Mesothelial cell of epicardium (in vitro differentiated cells): ENCODE measurements around the gene HPSE2. TPM values are rescaled to one million over a fixed set of nuclear protein-coding genes. Genes with fewer than 3 reads are reported as not detected.

ENCODE experiments used
- DNase-seq, 2 experiments: peaks; one replicate each; pipeline ENCODE4 v3.0.0; 2021; ENCODE audit warnings: low spot score in 2 of 2; ENCODE audit not compliant: unreplicated experiment in 2 of 2
- H3K27ac Mint-ChIP-seq: 2 replicates; pipeline ENCODE4 v1.8.0; 2021; ENCODE audit warnings: mixed read lengths
- H3K27me3 Mint-ChIP-seq: 2 replicates; pipeline ENCODE4 v1.8.0; 2021; ENCODE audit warnings: low read depth, mixed read lengths
- H3K36me3 Mint-ChIP-seq: 2 replicates; pipeline ENCODE4 v1.8.0; 2021; ENCODE audit warnings: mixed read lengths
- H3K4me1 Mint-ChIP-seq: 2 replicates; pipeline ENCODE4 v1.8.0; 2021; ENCODE audit warnings: mixed read lengths
- H3K4me3 Mint-ChIP-seq: 2 replicates; pipeline ENCODE4 v1.8.0; 2021; ENCODE audit warnings: mild to moderate bottlenecking, moderate library complexity, mixed read lengths
- H3K9me3 Mint-ChIP-seq: 2 replicates; pipeline ENCODE4 v1.8.0; 2021; ENCODE audit warnings: mixed read lengths
- CTCF ChIP-seq: fragments of 200-600 bp; sonication (generic); IDR thresholded peaks from one replicate; pipeline ENCODE4 v1.5.0; 2021; ENCODE audit warnings: antibody characterized with exemption; ENCODE audit not compliant: unreplicated experiment
- total RNA-seq: library from RNA; stranded (reverse); gene quantifications from 3 replicates; pipeline ENCODE4 v1.2.1, GENCODE V29; 2021

Gene HPSE2
- total RNA-seq, 1 donor from 2014 or later, result 2.3 TPM

GRCh38 chr10:98795467-98795866 is 440.2 kb downstream of the HPSE2 start:
- Mint-ChIP-seq H3K27me3 (peaks cover 2% of the 10 kb centered on the region), H3K4me1 (peaks cover 1% of the 10 kb centered on the region)

GRCh38 chr10:98790817-98791216 is 444.8 kb downstream of the HPSE2 start:
- no peaks in the 10 kb centered on the region for H3K36me3 Mint-ChIP-seq
- H3K9me3 Mint-ChIP-seq, result no peaks in the 10 kb centered on the region
- H3K4me3 Mint-ChIP-seq, result no peak overlapping the region
- peak; percentile 20 for TF ChIP-seq CTCF
- DNase-seq, result no peak
- no peak overlapping the region for H3K27ac Mint-ChIP-seq
- H3K27me3 Mint-ChIP-seq, result peaks cover 2% of the 10 kb centered on the region
- H3K4me1 Mint-ChIP-seq, result peaks cover 1% of the 10 kb centered on the region

More at GRCh38 chr10:98795467-98795866, 440.2 kb downstream of the HPSE2 start:
- Mint-ChIP-seq H3K36me3 (no peaks in the 10 kb centered on the region), H3K4me3 (no peak overlapping the region), H3K27ac (no peak overlapping the region), H3K9me3 (peaks cover 11% of the 10 kb centered on the region)
- DNase-seq, result no peak
- no peak for TF ChIP-seq CTCF

GRCh38 chr10:98778277-98778759 is 457.3 kb downstream of the HPSE2 start:
- H3K27me3 Mint-ChIP-seq, result peaks cover 8% of the 10 kb centered on the region
- H3K9me3 Mint-ChIP-seq, result no peaks in the 10 kb centered on the region
- no peaks in the 10 kb centered on the region for H3K36me3 Mint-ChIP-seq
- no peaks in the 10 kb centered on the region for H3K4me1 Mint-ChIP-seq
- H3K4me3 Mint-ChIP-seq, result no peak overlapping the region
- no peak for TF ChIP-seq CTCF
- DNase-seq, result no peak
- no peak overlapping the region for H3K27ac Mint-ChIP-seq

GRCh38 chr10:98758463-98758862 is 477.2 kb downstream of the HPSE2 start:
- H3K27ac Mint-ChIP-seq, result no peak overlapping the region
- TF ChIP-seq CTCF, result no peak

GRCh38 chr10:98748298-98748697 is 487.4 kb downstream of the HPSE2 start:
- no peaks in the 10 kb centered on the region for H3K4me1 Mint-ChIP-seq
- peaks cover 9% of the 10 kb centered on the region for H3K9me3 Mint-ChIP-seq
- H3K36me3 Mint-ChIP-seq, result no peaks in the 10 kb centered on the region
- TF ChIP-seq CTCF, result no peak
- no peaks in the 10 kb centered on the region for H3K27me3 Mint-ChIP-seq
- DNase-seq, result no peak
- H3K4me3 Mint-ChIP-seq, result no peak overlapping the region
- H3K27ac Mint-ChIP-seq, result no peak overlapping the region

More at GRCh38 chr10:98758463-98758862, 477.2 kb downstream of the HPSE2 start:
- no peak overlapping the region for H3K4me3 Mint-ChIP-seq
- H3K9me3 Mint-ChIP-seq, result peaks cover 7% of the 10 kb centered on the region
- no peak for DNase-seq
- peaks cover 29% of the 10 kb centered on the region for H3K27me3 Mint-ChIP-seq
- H3K4me1 Mint-ChIP-seq, result no peaks in the 10 kb centered on the region
- no peaks in the 10 kb centered on the region for H3K36me3 Mint-ChIP-seq

- no peak for TF ChIP-seq CTCF
- H3K4me1 Mint-ChIP-seq, result no peaks in the 10 kb centered on the region
- H3K9me3 Mint-ChIP-seq, result no peaks in the 10 kb centered on the region
- no peaks in the 10 kb centered on the region for H3K27me3 Mint-ChIP-seq
- no peak overlapping the region for H3K4me3 Mint-ChIP-seq
- no peak overlapping the region for H3K27ac Mint-ChIP-seq
- H3K36me3 Mint-ChIP-seq, result no peaks in the 10 kb centered on the region
- no peak for DNase-seq
Observed at GRCh38 chr10:98745645-98746044, 490.0 kb downstream of the HPSE2 start.
